GM12878 (cell line): ENCODE results near the gene AHCYL2. TPM values are rescaled to one million over a fixed set of nuclear protein-coding genes. Genes with fewer than 3 reads are reported as not detected.

Source experiments
- ATAC-seq: fragments of 200-7000 bp; cut with Tn5 transposase; 3 replicates; pipeline ENCODE4 v1.9.1; 2020; ENCODE audit warnings: mild to moderate bottlenecking, moderate library complexity
- BruUV-seq: library from RNA; stranded (reverse); fragments of 400-500 nt; replicated peaks from 2 replicates; lab custom pipeline; 2021; lab: Mats Ljungman, UMichigan
- CTCF ChIA-PET: fragments of 300-600 bp; sonication (Branson Sonifier 250); formaldehyde crosslinking; extraction: SDS; loops from one replicate; lab custom pipeline; 2021; ENCODE audit warnings: inconsistent platforms; lab: Yijun Ruan, JAX
- POLR2A ChIA-PET: fragments of 350-600 bp; formaldehyde crosslinking; extraction: SDS; loops from one replicate; lab custom pipeline; 2021; ENCODE audit warnings: inconsistent platforms; lab: Charles Lee
- RAD21 ChIA-PET: fragments of 300-600 bp; sonication (Branson Sonifier 250); formaldehyde crosslinking; loops from one replicate; lab custom pipeline; 2023; ENCODE audit warnings: antibody characterized with exemption; ENCODE audit not compliant: unreplicated experiment; lab: Charles Lee
- SMC1A ChIA-PET: fragments of 300-600 bp; sonication (Branson Sonifier 250); formaldehyde crosslinking; loops from one replicate; lab custom pipeline; 2023; ENCODE audit not compliant: unreplicated experiment, uncharacterized antibody; lab: Charles Lee
- DNase-seq: peaks from one replicate; pipeline ENCODE4 v3.0.0-alpha.2; 2011; ENCODE audit warnings: low read depth, low spot score
- FAIRE-seq: peaks from 3 replicates; lab custom pipeline; 2011; peaks lifted over from hg19 to GRCh38; lab: Jason Lieb, UNC
- H2AFZ ChIP-seq: 2 replicates; pipeline ENCODE4 v1.6.0; 2011; ENCODE audit warnings: low read depth, low read length, control low read depth; ENCODE audit not compliant: control insufficient read depth
- H3K27ac ChIP-seq: 2 replicates; pipeline ENCODE4 v1.5.1; 2011; ENCODE audit warnings: control low read depth; ENCODE audit not compliant: control insufficient read depth, insufficient read depth
- H3K27me3 ChIP-seq, 2 experiments: replicated peaks in 1 of 2; 2 replicates each; pipeline versions ENCODE4 v1.6.0 to v1.6.1; 2011; ENCODE audit warnings: low read length in 1 of 2; ENCODE audit not compliant: control insufficient read depth in 2 of 2, insufficient read depth in 2 of 2
- H3K36me3 ChIP-seq, 2 experiments: 2 replicates each; pipeline ENCODE4 v1.5.1; 2011; ENCODE audit warnings: low read length in 1 of 2; ENCODE audit not compliant: control insufficient read depth in 2 of 2, insufficient read depth in 2 of 2
- H3K4me1 ChIP-seq: 2 replicates; pipeline ENCODE4 v1.6.1; 2011; ENCODE audit warnings: mild to moderate bottlenecking, low read length, moderate library complexity, mixed read lengths; ENCODE audit not compliant: control insufficient read depth, insufficient read depth
- H3K4me2 ChIP-seq: 2 replicates; pipeline ENCODE4 v1.6.0; 2011; ENCODE audit warnings: control low read depth; ENCODE audit not compliant: control insufficient read depth, insufficient read depth
- H3K4me3 ChIP-seq: fragments of 200-600 bp; sonication (generic); 2 replicates; pipeline ENCODE4 v1.5.1; 2016
- H3K79me2 ChIP-seq: 2 replicates; pipeline ENCODE4 v1.6.0; 2011; ENCODE audit warnings: low read length; ENCODE audit not compliant: control insufficient read depth, insufficient read depth
- H3K9ac ChIP-seq: 2 replicates; pipeline ENCODE4 v1.8.0; 2011; ENCODE audit warnings: low read length, control low read depth, mixed read lengths; ENCODE audit not compliant: control insufficient read depth, insufficient read depth
- H3K9me3 ChIP-seq: replicated peaks from 3 replicates; pipeline ENCODE4 v1.5.1; 2011; ENCODE audit warnings: mild to moderate bottlenecking, low read length; ENCODE audit not compliant: control insufficient read depth, insufficient read depth
- H4K20me1 ChIP-seq: 2 replicates; pipeline ENCODE4 v1.6.0; 2011; ENCODE audit not compliant: control insufficient read depth, insufficient read depth
- CTCF ChIP-seq, 3 experiments: IDR thresholded peaks in 2 of 3; conservative IDR thresholded peaks in 1 of 3; 2 replicates each; pipeline ENCODE4 v1.5.1; 2011; ENCODE audit warnings: low read depth in 3 of 3, low read length in 3 of 3, mild to moderate bottlenecking in 3 of 3, control low read depth in 2 of 3, moderate library complexity in 2 of 3, inconsistent platforms in 1 of 3, mixed read lengths in 1 of 3; ENCODE audit not compliant: control insufficient read depth in 2 of 3, insufficient read depth in 1 of 3; ENCODE audit errors: extremely low read depth in 1 of 3
- DPF2 ChIP-seq: fragments of 450-650 bp; IDR thresholded peaks from 2 replicates; pipeline ENCODE4 v1.6.1; 2017; ENCODE audit warnings: mild to moderate bottlenecking
- ETV6 ChIP-seq, 2 experiments: fragments of 450-650 bp in 1 of 2; IDR thresholded peaks in 1 of 2; conservative IDR thresholded peaks in 1 of 2; 2 replicates each; pipeline ENCODE4 v1.6.1; 2014; ENCODE audit warnings: antibody characterized with exemption in 1 of 2, borderline replicate concordance in 1 of 2, low read depth in 1 of 2, mild to moderate bottlenecking in 1 of 2, moderate library complexity in 1 of 2
- JUNB ChIP-seq: IDR thresholded peaks from 2 replicates; pipeline ENCODE4 v1.6.1; 2016; ENCODE audit warnings: antibody characterized with exemption, mild to moderate bottlenecking
- MEF2A ChIP-seq: IDR thresholded peaks from 2 replicates; pipeline ENCODE4 v1.6.1; 2011; ENCODE audit warnings: low read depth, mild to moderate bottlenecking, low read length, moderate library complexity; ENCODE audit not compliant: insufficient read depth
- TARDBP ChIP-seq: IDR thresholded peaks from 2 replicates; pipeline ENCODE4 v1.6.1; 2016; ENCODE audit warnings: borderline replicate concordance
- WGBS: methylation state at CpG from one replicate; pipeline ENCODE4 v1.1.6; 2016; ENCODE audit warnings: low lambda C conversion rate; ENCODE audit not compliant: insufficient replicate concordance, insufficient coverage; ENCODE audit errors: missing lambda C conversion rate; 5-methylcytosine and 5-hydroxymethylcytosine counted together
- in situ Hi-C: fragments of 300-500 bp; cut with MboI; formaldehyde crosslinking; loops from 9 replicates; pipeline ENCODE4 v1.14.3; 2018; ENCODE audit warnings: mixed read lengths
- intact Hi-C: fragments of 100-400 bp; cut with micrococcal nuclease; formaldehyde crosslinking; loops from one replicate; pipeline ENCODE4 v1.14.2; 2022; ENCODE audit not compliant: unreplicated experiment
- polyA plus RNA-seq, 11 experiments: library from polyadenylated mRNA; depleted of rRNA in 4 of 11; unstranded in 6 of 11; stranded (reverse) in 5 of 11; fragments of >200 nt; fragmentation: Nextera tagmentation in 4 of 11; fragmentation: Illumina TruSeq in 1 of 11; extraction: Ambion mirVana in 4 of 11; extraction: Trizol in 1 of 11; gene quantifications; 1 replicate in 1 of 11; 2 replicates in 10 of 11; pipeline versions ENCODE4 v1.2.1 to v1.2.3, GENCODE V29; 2011 to 2016; ENCODE audit warnings: inconsistent platforms in 2 of 11, missing spikeins in 2 of 11, low read depth in 1 of 11
- total RNA-seq, 4 experiments: library from RNA; depleted of rRNA in 3 of 4; stranded (reverse); fragments of >200 nt in 3 of 4; fragmentation: Illumina TruSeq in 1 of 4; extraction: Trizol in 1 of 4; gene quantifications; 2 replicates each; pipeline versions ENCODE4 v1.2.1 to v1.2.3, GENCODE V29; 2013 to 2021
- TF ChIP-seq, protein P1 (sequence below): fragments of 450-650 bp; IDR thresholded peaks from 2 replicates; pipeline ENCODE4 v1.6.1; 2017; ENCODE audit warnings: low read depth, mild to moderate bottlenecking, moderate library complexity
- TF ChIP-seq, protein P2 (sequence below): fragments of 450-650 bp; IDR thresholded peaks from 2 replicates; pipeline ENCODE4 v1.6.1; 2016; ENCODE audit warnings: mild to moderate bottlenecking
- TF ChIP-seq, protein P3 (sequence below): IDR thresholded peaks from 2 replicates; pipeline ENCODE4 v1.6.1; 2012; ENCODE audit warnings: improper control_type of control experiment, low read depth, low read length; ENCODE audit not compliant: insufficient replicate concordance

The AHCYL2 gene
- total and polyA plus RNA-seq, 10 of the 15 experiments (the other 5 are each of a cell fraction or from before 2014, with no cell fraction given): 1.7 to 29.1 (median 5.4) TPM

GRCh38 chr7:129422727-129423126, 197.9 kb downstream of the AHCYL2 start (continued):
- TF ChIP-seq TARDBP (no peak), DPF2 (no peak), MEF2A (no peak), JUNB (no peak), ETV6 (conservative IDR thresholded peaks at IDR 0.05 in 1 of 2, IDR thresholded peaks at IDR 0.05 in 1 of 2; ENCODE audit: borderline replicate concordance in 1 of 2, low read depth in 1 of 2) (no peak)
- TF ChIP-seq, protein P1, sequence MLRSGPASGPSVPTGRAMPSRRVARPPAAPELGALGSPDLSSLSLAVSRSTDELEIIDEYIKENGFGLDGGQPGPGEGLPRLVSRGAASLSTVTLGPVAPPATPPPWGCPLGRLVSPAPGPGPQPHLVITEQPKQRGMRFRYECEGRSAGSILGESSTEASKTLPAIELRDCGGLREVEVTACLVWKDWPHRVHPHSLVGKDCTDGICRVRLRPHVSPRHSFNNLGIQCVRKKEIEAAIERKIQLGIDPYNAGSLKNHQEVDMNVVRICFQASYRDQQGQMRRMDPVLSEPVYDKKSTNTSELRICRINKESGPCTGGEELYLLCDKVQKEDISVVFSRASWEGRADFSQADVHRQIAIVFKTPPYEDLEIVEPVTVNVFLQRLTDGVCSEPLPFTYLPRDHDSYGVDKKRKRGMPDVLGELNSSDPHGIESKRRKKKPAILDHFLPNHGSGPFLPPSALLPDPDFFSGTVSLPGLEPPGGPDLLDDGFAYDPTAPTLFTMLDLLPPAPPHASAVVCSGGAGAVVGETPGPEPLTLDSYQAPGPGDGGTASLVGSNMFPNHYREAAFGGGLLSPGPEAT: no peak

GRCh38 chr7:129423700-129424410, 199.0 kb downstream of the AHCYL2 start:
- Histone ChIP-seq H3K4me3 (no peak overlapping the region), H4K20me1 (no peaks in the 10 kb centered on the region), H3K36me3 (no peaks in the 10 kb centered on the region), H3K4me2 (no peak overlapping the region), H3K9me3 (no peaks in the 10 kb centered on the region), H2AFZ (no peak overlapping the region), H3K27ac (no peak overlapping the region), H3K9ac (no peak overlapping the region), H3K79me2 (no peaks in the 10 kb centered on the region), H3K27me3 (no peaks in the 10 kb centered on the region), H3K4me1 (no peaks in the 10 kb centered on the region)
- DNase-seq: no peak
- ChIA-PET SMC1A (interaction anchor here (1.4 kb wide), 1 partner anchor 21 kb away, joined by 3 read pairs; no protein-coding TSS in a partner anchor), RAD21 (no interaction called here), POLR2A (interaction anchor here (1.0 to 1.6 kb wide), 2 partner anchors 10 to 56 kb away, joined by 3 read pairs; partner anchors contain the start of gene STRIP2), CTCF (interaction anchor here (0.9 to 2.0 kb wide), 6 partner anchors 10 to 81 kb away, joined by 3 to 7 read pairs (median 4); partner anchors contain the start of gene STRIP2)
- in situ Hi-C loops: no loop called here
- ATAC-seq: no peak
- intact Hi-C loops: no loop called here
- 100% methylated on average over 2 of the region's 2 CpGs for WGBS
- no TSS peak for BruUV-seq
- no peak for FAIRE-seq
- TF ChIP-seq, protein P2, sequence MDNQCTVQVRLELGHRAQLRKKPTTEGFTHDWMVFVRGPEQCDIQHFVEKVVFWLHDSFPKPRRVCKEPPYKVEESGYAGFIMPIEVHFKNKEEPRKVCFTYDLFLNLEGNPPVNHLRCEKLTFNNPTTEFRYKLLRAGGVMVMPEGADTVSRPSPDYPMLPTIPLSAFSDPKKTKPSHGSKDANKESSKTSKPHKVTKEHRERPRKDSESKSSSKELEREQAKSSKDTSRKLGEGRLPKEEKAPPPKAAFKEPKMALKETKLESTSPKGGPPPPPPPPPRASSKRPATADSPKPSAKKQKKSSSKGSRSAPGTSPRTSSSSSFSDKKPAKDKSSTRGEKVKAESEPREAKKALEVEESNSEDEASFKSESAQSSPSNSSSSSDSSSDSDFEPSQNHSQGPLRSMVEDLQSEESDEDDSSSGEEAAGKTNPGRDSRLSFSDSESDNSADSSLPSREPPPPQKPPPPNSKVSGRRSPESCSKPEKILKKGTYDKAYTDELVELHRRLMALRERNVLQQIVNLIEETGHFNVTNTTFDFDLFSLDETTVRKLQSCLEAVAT: no peak
- TF ChIP-seq CTCF (IDR thresholded peaks at IDR 0.05 in 2 of 3, conservative IDR thresholded peaks at IDR 0.05 in 1 of 3; ENCODE audit: control insufficient read depth in 2 of 3, extremely low read depth in 1 of 3, insufficient read depth in 1 of 3, low read depth in 3 of 3, low read length in 3 of 3) (no peak), ETV6 (conservative IDR thresholded peaks at IDR 0.05 in 1 of 2, IDR thresholded peaks at IDR 0.05 in 1 of 2; ENCODE audit: borderline replicate concordance in 1 of 2, low read depth in 1 of 2) (no peak)
- TF ChIP-seq, protein P3, sequence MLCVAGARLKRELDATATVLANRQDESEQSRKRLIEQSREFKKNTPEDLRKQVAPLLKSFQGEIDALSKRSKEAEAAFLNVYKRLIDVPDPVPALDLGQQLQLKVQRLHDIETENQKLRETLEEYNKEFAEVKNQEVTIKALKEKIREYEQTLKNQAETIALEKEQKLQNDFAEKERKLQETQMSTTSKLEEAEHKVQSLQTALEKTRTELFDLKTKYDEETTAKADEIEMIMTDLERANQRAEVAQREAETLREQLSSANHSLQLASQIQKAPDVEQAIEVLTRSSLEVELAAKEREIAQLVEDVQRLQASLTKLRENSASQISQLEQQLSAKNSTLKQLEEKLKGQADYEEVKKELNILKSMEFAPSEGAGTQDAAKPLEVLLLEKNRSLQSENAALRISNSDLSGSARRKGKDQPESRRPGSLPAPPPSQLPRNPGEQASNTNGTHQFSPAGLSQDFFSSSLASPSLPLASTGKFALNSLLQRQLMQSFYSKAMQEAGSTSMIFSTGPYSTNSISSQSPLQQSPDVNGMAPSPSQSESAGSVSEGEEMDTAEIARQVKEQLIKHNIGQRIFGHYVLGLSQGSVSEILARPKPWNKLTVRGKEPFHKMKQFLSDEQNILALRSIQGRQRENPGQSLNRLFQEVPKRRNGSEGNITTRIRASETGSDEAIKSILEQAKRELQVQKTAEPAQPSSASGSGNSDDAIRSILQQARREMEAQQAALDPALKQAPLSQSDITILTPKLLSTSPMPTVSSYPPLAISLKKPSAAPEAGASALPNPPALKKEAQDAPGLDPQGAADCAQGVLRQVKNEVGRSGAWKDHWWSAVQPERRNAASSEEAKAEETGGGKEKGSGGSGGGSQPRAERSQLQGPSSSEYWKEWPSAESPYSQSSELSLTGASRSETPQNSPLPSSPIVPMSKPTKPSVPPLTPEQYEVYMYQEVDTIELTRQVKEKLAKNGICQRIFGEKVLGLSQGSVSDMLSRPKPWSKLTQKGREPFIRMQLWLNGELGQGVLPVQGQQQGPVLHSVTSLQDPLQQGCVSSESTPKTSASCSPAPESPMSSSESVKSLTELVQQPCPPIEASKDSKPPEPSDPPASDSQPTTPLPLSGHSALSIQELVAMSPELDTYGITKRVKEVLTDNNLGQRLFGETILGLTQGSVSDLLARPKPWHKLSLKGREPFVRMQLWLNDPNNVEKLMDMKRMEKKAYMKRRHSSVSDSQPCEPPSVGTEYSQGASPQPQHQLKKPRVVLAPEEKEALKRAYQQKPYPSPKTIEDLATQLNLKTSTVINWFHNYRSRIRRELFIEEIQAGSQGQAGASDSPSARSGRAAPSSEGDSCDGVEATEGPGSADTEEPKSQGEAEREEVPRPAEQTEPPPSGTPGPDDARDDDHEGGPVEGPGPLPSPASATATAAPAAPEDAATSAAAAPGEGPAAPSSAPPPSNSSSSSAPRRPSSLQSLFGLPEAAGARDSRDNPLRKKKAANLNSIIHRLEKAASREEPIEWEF: no peak
